ENCODE results near the gene IGSF8.
"Not testable (repeated sequence)": the region's sequence is repeated elsewhere in the genome, so short reads cannot be mapped to it uniquely, and the experiment has no call there.

Gene IGSF8

GRCh38 chr1:160127381-160127780 is 29.0 kb upstream of the IGSF8 start:
- DNase-seq (ENCODE audit: low read depth) = no peak

GRCh38 chr1:160126342-160126741 is 27.9 kb upstream of the IGSF8 start:
- DNase-seq (ENCODE audit: low read depth) = not testable (repeated sequence)

DNA sequence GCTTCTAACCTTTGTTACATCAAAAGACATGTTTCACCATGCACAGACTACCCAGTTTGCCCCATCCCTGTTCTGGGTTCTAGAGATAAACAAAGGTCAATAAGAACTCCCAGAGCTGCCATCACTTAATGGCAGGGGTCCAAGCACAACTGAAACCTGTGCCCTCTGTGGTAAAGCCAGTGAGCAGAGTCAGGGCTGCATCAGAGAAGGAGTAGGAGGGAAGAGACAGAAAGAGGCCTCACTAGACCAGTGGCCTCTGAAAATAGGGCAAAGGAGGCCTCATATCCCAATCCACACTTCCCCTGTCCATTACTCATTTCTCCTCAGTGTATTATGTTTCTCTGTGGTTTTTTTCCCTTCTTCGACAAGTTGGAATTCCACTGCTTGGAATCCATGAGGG is 27.3 kb upstream of the IGSF8 start:
- no peak for DNase-seq (ENCODE audit: low read depth)

DNA sequence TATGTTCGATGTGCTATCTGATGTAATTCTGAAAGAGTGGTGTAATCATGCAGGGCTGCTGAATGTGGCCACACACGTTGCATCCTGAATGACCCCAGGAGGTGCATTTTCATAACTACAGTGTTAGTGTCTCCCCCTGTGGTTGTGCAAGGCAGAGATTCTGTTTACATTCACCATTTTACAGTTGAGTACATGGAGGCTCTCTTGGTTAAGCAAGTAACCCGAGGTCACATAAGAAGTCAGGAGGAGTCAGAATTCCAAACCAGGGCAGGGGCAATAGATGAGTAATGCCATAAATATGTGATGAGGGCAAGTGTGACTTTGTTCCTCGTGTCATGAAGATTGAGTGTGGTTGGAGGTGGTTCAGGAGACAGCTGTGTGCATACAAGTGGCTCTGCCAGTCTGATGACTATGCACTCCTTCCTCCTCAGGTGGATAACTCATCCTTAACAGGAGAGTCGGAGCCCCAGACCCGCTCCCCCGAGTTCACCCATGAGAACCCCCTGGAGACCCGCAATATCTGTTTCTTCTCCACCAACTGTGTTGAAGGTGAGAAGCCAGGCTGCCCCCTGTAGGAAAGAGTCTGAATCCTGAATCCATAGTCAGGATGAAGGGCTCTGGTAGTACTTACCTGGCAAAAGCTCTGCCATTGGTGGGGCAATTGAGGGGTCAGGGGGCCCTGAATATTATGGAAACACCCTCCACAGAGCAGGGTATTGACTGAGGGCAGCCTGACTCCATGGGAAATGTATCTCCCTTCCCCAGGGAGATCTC is 26.5 kb upstream of the IGSF8 start:
- no peak for DNase-seq (ENCODE audit: low read depth)

DNA sequence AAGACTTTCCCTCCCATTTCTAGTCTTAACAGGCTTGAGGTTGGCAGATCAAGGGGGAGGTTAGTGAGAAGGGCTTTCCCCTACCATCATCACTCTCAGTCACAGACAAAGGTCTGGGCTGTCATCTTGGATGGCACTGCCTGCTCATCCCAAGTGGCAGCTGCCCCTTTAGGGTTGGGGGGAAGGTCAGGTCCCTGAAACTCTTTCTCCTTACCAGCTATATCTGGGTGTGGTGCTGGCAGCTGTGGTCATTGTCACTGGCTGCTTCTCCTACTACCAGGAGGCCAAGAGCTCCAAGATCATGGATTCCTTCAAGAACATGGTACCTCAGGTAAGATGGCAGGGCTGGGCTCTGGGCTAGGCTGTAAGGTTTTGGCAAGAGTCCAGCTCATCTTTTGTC is 25.3 kb upstream of the IGSF8 start:
- DNase-seq (ENCODE audit: low read depth) = no peak

DNA sequence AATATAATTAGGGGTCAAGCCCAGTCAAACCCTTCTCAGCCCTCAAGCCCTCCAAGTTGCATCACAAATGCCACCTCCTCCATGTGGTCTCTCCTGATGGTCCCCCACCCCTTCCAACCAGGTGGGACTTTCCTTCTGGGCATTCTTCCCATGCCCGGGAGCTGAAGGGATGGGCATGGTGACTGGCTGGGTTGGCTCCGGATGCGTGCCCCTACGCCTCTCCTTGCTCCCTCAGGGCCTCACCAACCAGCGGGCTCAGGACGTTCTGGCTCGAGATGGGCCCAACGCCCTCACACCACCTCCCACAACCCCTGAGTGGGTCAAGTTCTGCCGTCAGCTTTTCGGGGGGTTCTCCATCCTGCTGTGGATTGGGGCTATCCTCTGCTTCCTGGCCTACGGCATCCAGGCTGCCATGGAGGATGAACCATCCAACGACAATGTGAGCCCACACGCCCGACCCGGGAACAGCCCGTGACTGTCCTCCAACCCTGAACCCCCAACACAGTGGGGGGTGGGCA is 24.6 kb upstream of the IGSF8 start:
- no peak for DNase-seq (ENCODE audit: low read depth)

- no peak for DNase-seq (ENCODE audit: low read depth)
Measured at GRCh38 chr1:160121388-160121787, 23.0 kb upstream of the IGSF8 start.

- DNase-seq (ENCODE audit: low read depth) = no peak
Measured at GRCh38 chr1:160120797-160121196, 22.4 kb upstream of the IGSF8 start.

DNA sequence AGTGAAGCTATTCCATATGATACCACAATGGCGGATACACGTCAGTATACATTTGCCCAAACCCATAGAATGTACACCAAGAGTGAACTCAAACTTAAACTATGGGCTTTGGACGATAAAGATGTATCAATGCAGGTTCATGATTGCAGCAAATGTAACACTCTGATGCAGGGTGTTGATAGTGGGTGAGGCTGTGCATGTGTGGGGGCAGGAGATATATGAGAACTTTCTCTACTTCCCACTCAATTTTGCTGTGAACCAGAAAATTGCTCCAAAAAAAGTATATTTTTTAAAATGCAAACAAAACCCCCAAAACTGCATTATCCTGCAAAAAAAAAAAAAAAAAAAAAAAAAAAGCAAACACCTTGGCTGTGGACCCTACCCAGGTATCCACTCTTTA is 20.5 kb upstream of the IGSF8 start:
- no peak for DNase-seq (ENCODE audit: low read depth)

- DNase-seq (ENCODE audit: low read depth) = no peak
Measured at GRCh38 chr1:160117709-160118183, 19.3 kb upstream of the IGSF8 start.

DNA sequence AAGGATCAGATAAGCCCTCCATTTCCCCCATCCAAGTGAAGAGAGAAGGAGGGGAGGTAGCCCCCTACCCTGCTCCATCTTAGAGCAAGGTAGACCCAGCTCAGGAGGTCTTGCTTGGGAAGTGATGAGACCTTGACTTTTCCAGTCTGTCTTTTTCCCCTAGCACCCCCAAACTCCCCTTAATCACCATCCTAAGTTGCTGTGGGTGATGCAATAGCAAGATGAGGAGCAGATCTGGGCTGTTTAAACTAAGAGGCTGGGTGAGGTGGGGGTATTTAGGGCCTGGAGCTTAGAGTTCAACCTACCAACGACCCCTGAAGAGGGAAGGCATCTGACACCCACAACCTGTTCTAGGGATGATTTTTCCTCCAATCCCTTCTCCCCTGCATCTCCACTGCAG is 18.9 kb upstream of the IGSF8 start:
- no peak for DNase-seq (ENCODE audit: low read depth)

GRCh38 chr1:160116283-160117147 is 18.1 kb upstream of the IGSF8 start:
- DNase-seq (ENCODE audit: low read depth) = no peak

DNA sequence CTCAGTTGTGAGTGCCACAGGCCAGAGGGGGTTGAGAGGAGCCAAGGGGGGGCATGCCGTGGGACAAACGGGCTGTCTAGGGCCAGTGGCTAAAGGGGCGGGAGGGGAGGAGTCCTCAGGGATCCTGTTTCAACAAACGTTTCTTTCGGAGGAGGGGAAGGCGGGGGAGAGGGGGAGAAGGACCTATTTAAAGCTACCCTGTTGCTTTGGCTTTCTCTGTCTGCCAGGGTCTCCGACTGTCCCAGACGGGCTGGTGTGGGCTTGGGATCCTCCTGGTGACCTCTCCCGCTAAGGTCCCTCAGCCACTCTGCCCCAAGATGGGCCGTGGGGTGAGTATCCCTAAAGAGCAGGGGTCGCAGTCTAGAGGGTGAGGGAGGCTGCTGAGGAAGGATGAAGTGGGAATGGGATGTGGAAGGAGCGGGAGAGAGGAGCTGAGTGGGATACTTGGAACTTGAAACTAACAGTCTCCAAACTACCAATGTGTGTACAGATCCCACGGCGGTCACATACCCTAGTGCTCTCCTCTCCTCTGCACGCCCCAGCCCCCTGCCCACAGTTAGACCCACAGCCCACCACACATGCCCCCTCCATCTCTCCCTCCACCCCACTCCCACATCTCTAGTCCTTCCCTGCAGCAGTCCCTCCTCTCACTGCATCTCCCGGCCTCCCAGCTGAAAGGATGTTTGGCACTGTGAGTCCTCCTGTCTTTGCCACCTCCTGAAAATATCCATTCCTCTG is 17.3 kb upstream of the IGSF8 start, which contains the start of gene ATP1A2:
Gene ATP1A2 (plus strand): TSS at position 215 of the 738 bp plus-strand sequence. CDS start 103 bp downstream, at position 318.
- DNase-seq (ENCODE audit: low read depth) = no peak

GRCh38 chr1:160114085-160114484 is 15.7 kb upstream of the IGSF8 start:
- DNase-seq (ENCODE audit: low read depth) = no peak

DNA sequence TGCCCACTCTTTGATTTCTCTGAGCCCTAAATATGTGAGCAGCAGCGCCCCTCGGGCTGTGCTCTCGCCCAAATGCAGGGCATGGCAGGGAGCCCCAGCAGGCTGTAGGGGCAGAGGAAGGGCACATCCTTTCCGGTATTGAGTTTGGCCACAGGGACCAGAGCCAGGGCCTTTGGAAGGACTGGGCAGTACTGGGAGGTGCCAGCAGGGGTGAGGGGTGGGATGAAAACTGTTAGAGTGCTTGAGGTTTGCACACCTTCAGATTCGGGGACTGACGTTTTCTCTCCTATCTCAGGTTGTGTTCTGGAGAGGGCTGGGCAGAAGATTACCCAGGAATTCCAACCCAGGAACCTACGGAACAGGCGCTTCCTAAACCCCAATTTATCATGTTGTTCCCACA is 15.0 kb upstream of the IGSF8 start:
- DNase-seq (ENCODE audit: low read depth) = no peak

GRCh38 chr1:160112357-160112756 is 13.9 kb upstream of the IGSF8 start:
- DNase-seq (ENCODE audit: low read depth) = no peak

- not testable (repeated sequence) for DNase-seq (ENCODE audit: low read depth)
Measured at GRCh38 chr1:160111462-160111861, 13.0 kb upstream of the IGSF8 start.

DNA sequence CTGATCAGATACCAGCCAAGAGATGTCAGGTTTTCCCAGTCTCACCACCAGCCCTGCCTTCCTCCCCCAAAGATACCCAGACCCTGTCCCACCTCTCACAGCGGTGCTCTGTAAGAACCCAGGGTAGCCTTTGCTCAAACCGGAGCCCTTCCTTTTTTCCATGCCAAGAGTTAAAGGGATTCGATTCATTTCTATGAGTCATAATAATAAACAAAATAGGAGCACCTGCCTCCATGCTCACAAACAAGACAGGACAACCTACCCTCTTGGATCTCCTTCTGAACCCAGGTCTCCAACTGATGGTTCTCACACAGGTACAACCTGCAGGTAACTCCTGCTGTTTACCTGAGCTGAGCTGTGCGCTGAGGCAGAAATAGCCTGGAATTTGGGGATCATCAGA is 11.3 kb upstream of the IGSF8 start:
- no peak for DNase-seq (ENCODE audit: low read depth)

DNA sequence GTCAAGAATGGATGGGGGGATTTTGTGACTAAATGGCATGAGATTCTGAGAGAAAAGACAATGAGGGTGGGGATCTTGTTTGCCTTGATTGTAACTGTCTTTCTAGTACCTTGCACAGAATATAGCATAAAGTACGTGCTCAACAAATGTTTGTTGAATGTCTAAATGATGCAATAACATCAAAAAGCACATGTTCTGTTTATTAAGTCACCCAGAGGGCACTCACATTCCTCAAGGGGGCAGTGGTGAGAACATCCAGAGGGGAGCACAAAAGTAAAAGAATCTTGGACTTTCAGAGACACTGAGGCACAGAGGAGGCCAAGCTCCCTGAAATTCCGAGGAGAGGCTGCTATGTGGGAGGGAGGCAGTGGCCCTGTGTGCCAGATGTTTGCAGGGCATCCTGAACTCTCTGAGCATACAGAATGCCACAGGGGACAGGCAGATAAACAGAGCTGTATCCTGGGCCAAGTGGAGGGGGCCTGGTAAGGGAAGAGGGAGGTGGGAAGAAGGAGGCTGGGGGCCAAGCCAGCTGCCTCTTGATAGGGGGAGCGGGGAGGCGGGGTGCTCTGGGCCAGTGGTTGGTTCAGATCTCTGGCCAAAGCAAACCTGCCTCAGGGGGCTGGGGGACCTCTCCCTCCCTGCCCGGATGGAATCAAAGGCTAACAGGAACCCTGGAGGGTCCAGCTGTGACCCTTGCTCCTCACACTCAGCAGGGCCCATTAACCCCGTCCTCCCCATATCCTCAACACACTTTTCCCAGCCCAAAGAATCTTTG is 10.7 kb upstream of the IGSF8 start:
- DNase-seq (ENCODE audit: low read depth) = no peak

GRCh38 chr1:160107512-160107911 is 9.1 kb upstream of the IGSF8 start:
- no peak for DNase-seq (ENCODE audit: low read depth)

- DNase-seq (ENCODE audit: low read depth) = no peak
Measured at GRCh38 chr1:160105155-160105554, 6.7 kb upstream of the IGSF8 start.
